Liver (tissue), 3 donors: ENCODE measurements around the gene WNT11.

Experiments used
- EGR1 ChIP-seq, 2 donors: IDR thresholded peaks; 2 replicates each; pipeline ENCODE4 v1.6.1; 2016 to 2018; ENCODE audit warnings: antibody characterized with exemption in 2 of 2, low read depth in 2 of 2
- FOXA1 ChIP-seq: IDR thresholded peaks from 2 replicates; pipeline ENCODE4 v1.6.1; 2016; ENCODE audit warnings: antibody characterized with exemption
- JUND ChIP-seq, 2 donors: IDR thresholded peaks; 2 replicates each; pipeline ENCODE4 v1.6.1; 2016; ENCODE audit warnings: antibody characterized with exemption in 2 of 2
- RAD21 ChIP-seq, 2 donors: IDR thresholded peaks; 2 replicates each; pipeline ENCODE4 v1.6.1; 2016; ENCODE audit warnings: antibody characterized with exemption in 2 of 2, mild to moderate bottlenecking in 2 of 2
- SP1 ChIP-seq: IDR thresholded peaks from 2 replicates; pipeline ENCODE4 v1.6.1; 2018; ENCODE audit warnings: antibody characterized with exemption, mild to moderate bottlenecking
- TAF1 ChIP-seq: conservative IDR thresholded peaks from 2 replicates; pipeline ENCODE4 v1.6.1; 2016; ENCODE audit warnings: antibody characterized with exemption, mild to moderate bottlenecking
- TF ChIP-seq, protein P1 (sequence below): fragments of 150-350 bp; IDR thresholded peaks from 2 replicates; pipeline ENCODE4 v1.5.1; 2017; ENCODE audit warnings: improper control_type of control experiment, low read depth, low read length; ENCODE audit not compliant: missing input control
- TF ChIP-seq, protein P2 (sequence below): IDR thresholded peaks from 2 replicates; pipeline ENCODE4 v1.6.1; 2016; ENCODE audit warnings: antibody characterized with exemption, mild to moderate bottlenecking
- TF ChIP-seq, protein P3 (sequence below): IDR thresholded peaks from 2 replicates; pipeline ENCODE4 v1.6.1; 2016; ENCODE audit warnings: antibody characterized with exemption
- TF ChIP-seq, protein P4 (sequence below): IDR thresholded peaks from 2 replicates; pipeline ENCODE4 v1.6.1; 2016; ENCODE audit warnings: antibody characterized with exemption
- TF ChIP-seq, protein P5 (sequence below): IDR thresholded peaks from 2 replicates; pipeline ENCODE4 v1.6.1; 2016; ENCODE audit warnings: antibody characterized with exemption
- donor health status: healthy.
- donor health status: healthy.

DNA sequence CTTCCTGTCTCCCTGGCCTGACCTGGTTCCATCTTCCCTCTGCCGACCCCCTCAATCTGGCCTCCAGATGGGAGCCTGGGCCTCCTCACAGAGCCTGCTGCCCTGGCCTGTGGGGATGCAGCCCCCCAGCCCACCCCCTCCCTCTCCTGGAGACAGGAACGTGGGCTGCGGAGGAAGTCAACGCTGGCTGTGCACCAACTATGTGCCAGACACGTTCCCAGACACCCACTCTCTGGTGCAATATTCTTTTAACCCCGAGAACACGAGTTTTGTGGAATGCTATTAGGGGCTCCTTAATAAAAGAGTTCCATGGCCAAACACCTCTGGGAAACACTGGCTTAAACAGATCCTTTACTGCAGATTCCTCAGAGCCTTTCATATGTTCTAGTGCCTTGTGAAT, 15.9 kb downstream of the WNT11 start:
- TF ChIP-seq, protein P1, sequence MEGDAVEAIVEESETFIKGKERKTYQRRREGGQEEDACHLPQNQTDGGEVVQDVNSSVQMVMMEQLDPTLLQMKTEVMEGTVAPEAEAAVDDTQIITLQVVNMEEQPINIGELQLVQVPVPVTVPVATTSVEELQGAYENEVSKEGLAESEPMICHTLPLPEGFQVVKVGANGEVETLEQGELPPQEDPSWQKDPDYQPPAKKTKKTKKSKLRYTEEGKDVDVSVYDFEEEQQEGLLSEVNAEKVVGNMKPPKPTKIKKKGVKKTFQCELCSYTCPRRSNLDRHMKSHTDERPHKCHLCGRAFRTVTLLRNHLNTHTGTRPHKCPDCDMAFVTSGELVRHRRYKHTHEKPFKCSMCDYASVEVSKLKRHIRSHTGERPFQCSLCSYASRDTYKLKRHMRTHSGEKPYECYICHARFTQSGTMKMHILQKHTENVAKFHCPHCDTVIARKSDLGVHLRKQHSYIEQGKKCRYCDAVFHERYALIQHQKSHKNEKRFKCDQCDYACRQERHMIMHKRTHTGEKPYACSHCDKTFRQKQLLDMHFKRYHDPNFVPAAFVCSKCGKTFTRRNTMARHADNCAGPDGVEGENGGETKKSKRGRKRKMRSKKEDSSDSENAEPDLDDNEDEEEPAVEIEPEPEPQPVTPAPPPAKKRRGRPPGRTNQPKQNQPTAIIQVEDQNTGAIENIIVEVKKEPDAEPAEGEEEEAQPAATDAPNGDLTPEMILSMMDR, result no peak
- no peak for TF ChIP-seq TAF1
- no peak for TF ChIP-seq JUND (IDR thresholded peaks at IDR 0.05)
- TF ChIP-seq SP1, result no peak
- TF ChIP-seq, protein P2, sequence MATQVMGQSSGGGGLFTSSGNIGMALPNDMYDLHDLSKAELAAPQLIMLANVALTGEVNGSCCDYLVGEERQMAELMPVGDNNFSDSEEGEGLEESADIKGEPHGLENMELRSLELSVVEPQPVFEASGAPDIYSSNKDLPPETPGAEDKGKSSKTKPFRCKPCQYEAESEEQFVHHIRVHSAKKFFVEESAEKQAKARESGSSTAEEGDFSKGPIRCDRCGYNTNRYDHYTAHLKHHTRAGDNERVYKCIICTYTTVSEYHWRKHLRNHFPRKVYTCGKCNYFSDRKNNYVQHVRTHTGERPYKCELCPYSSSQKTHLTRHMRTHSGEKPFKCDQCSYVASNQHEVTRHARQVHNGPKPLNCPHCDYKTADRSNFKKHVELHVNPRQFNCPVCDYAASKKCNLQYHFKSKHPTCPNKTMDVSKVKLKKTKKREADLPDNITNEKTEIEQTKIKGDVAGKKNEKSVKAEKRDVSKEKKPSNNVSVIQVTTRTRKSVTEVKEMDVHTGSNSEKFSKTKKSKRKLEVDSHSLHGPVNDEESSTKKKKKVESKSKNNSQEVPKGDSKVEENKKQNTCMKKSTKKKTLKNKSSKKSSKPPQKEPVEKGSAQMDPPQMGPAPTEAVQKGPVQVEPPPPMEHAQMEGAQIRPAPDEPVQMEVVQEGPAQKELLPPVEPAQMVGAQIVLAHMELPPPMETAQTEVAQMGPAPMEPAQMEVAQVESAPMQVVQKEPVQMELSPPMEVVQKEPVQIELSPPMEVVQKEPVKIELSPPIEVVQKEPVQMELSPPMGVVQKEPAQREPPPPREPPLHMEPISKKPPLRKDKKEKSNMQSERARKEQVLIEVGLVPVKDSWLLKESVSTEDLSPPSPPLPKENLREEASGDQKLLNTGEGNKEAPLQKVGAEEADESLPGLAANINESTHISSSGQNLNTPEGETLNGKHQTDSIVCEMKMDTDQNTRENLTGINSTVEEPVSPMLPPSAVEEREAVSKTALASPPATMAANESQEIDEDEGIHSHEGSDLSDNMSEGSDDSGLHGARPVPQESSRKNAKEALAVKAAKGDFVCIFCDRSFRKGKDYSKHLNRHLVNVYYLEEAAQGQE, result no peak
- TF ChIP-seq EGR1 (IDR thresholded peaks at IDR 0.05; ENCODE audit: low read depth in 2 of 2), result no peak
- TF ChIP-seq RAD21 (IDR thresholded peaks at IDR 0.05), result no peak
- TF ChIP-seq, protein P3, sequence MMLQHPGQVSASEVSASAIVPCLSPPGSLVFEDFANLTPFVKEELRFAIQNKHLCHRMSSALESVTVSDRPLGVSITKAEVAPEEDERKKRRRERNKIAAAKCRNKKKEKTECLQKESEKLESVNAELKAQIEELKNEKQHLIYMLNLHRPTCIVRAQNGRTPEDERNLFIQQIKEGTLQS, result no peak
- TF ChIP-seq, protein P4, sequence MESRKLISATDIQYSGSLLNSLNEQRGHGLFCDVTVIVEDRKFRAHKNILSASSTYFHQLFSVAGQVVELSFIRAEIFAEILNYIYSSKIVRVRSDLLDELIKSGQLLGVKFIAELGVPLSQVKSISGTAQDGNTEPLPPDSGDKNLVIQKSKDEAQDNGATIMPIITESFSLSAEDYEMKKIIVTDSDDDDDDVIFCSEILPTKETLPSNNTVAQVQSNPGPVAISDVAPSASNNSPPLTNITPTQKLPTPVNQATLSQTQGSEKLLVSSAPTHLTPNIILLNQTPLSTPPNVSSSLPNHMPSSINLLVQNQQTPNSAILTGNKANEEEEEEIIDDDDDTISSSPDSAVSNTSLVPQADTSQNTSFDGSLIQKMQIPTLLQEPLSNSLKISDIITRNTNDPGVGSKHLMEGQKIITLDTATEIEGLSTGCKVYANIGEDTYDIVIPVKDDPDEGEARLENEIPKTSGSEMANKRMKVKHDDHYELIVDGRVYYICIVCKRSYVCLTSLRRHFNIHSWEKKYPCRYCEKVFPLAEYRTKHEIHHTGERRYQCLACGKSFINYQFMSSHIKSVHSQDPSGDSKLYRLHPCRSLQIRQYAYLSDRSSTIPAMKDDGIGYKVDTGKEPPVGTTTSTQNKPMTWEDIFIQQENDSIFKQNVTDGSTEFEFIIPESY, result no peak
- TF ChIP-seq, protein P5, sequence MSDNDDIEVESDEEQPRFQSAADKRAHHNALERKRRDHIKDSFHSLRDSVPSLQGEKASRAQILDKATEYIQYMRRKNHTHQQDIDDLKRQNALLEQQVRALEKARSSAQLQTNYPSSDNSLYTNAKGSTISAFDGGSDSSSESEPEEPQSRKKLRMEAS, result no peak
- TF ChIP-seq FOXA1, result no peak
